ENCODE results near the gene WDR38.
"Not testable (repeated sequence)": the region's sequence is repeated elsewhere in the genome, so short reads cannot be mapped to it uniquely, and the experiment has no call there.

Gene WDR38

DNA sequence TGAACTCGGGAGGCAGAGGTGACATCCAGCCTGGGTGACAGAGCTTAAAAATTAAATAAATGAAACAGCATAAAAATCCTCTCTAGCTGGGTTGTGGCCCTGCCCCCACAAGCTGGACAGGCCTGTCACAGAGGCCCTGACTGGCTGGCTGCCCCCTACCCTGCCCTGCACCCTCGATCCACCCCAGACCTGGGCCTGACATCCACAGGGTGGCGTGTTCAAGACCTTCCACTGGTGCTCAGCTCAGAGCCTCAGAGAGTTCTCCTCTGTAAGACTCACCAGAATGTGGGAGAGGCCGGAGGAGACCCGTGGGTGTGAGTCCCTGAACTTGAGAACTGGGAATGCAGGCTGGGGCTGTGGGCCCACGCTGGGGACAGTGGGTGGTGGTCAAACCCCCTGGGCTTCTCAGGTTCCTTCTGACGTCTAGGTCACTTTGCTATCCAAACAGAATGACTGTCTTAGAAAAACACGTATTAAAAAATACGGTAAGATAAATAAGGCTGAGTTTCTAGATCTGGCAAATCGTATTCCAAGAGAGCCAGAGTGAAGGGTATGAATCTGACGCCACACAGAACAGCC lies 9.7 kb upstream of the WDR38 start:
- TF ChIP-seq, protein P1, sequence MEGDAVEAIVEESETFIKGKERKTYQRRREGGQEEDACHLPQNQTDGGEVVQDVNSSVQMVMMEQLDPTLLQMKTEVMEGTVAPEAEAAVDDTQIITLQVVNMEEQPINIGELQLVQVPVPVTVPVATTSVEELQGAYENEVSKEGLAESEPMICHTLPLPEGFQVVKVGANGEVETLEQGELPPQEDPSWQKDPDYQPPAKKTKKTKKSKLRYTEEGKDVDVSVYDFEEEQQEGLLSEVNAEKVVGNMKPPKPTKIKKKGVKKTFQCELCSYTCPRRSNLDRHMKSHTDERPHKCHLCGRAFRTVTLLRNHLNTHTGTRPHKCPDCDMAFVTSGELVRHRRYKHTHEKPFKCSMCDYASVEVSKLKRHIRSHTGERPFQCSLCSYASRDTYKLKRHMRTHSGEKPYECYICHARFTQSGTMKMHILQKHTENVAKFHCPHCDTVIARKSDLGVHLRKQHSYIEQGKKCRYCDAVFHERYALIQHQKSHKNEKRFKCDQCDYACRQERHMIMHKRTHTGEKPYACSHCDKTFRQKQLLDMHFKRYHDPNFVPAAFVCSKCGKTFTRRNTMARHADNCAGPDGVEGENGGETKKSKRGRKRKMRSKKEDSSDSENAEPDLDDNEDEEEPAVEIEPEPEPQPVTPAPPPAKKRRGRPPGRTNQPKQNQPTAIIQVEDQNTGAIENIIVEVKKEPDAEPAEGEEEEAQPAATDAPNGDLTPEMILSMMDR (IDR thresholded peaks at IDR 0.05; ENCODE audit: borderline replicate concordance, insufficient read depth, low read depth, low read length) = no peak
- no peak overlapping the region for H3K4me3 ChIP-seq (ENCODE audit: low read depth, low read length)

DNA sequence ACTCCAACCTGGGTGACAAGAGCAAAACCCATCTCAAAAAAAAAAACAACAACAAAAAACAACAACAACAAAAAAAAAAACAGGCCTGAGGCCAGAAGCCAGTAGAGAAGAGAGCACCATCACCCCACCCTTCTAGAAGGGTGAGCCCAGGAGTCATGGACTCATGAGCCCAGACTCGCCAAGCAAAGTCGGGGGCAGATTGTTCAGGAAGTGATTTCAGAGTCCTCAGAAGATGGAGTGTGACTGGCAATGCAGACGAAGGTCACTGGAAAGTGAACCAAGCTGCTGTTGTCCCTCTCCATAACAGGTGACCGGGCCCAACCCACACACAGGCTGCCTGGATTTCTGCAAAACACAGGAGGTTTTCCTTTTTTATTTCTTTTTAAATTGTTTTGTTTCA lies 9.0 kb upstream of the WDR38 start:
- TF ChIP-seq, protein P1 (IDR thresholded peaks at IDR 0.05; ENCODE audit: borderline replicate concordance, insufficient read depth, low read depth, low read length) = no peak
- H3K4me3 ChIP-seq (ENCODE audit: low read depth, low read length) = no peak overlapping the region

DNA sequence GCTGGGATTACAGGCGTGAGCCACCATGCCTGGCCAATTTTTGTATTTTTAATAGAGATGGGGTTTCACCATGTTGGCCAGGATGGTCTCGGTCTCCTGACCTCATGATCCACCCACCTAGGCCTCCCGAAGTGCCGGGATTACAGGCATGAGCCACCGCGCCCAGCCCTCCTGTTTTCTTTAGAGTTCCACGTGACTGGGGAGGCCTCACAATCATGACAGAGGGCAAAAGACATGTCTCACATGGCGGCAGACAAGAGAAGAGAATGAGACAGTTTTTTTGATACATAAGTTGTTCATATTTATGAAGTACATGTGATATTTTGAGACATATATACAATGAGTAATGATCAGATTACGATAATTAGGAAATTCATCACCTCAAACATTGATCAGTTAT lies 6.8 kb upstream of the WDR38 start:
- not testable (repeated sequence) for H3K4me3 ChIP-seq (ENCODE audit: low read depth, low read length)

DNA sequence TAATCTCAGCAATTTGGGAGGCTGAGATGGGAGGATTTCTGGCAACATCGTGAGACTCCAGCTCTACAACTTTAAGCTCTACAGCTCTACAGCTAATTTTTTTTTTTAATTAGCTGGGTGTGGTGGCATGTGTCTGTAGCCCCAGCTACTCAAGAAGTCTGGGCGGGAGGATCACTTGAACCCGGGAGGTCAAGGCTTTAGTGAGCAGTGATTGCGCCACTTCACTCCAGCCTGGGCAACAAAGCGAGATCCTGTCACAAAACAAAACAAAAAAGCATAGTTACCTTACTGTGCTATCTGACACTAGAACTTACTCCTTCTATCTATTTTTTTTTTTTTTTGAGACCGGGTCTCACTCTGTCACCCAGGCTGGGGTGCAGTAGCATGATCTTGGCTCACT lies 6.3 kb upstream of the WDR38 start:
- no peak overlapping the region for H3K4me3 ChIP-seq (ENCODE audit: low read depth, low read length)
- TF ChIP-seq, protein P1 (IDR thresholded peaks at IDR 0.05; ENCODE audit: borderline replicate concordance, insufficient read depth, low read depth, low read length) = no peak

DNA sequence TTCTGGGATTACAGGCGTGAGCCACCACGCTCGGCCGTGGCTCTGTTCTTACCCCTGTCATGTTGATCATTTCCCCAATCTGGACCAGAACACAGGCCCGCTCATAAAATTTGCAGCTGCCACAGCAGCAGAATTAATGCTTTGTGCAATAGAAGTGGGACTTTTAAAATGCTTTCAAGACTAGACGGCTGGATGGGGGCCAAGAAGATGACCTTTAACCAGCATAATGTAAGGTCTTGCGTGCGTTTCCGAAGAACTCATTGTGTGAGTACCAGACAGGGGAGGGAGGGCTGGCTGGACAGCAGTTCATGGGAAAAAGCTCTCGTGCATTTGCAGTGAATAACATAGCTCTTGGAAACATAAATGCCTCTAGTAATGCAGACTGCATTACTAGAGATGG lies 3.5 kb upstream of the WDR38 start:
- no peak overlapping the region for H3K4me3 ChIP-seq (ENCODE audit: low read depth, low read length)
- TF ChIP-seq, protein P1 (IDR thresholded peaks at IDR 0.05; ENCODE audit: borderline replicate concordance, insufficient read depth, low read depth, low read length) = no peak

DNA sequence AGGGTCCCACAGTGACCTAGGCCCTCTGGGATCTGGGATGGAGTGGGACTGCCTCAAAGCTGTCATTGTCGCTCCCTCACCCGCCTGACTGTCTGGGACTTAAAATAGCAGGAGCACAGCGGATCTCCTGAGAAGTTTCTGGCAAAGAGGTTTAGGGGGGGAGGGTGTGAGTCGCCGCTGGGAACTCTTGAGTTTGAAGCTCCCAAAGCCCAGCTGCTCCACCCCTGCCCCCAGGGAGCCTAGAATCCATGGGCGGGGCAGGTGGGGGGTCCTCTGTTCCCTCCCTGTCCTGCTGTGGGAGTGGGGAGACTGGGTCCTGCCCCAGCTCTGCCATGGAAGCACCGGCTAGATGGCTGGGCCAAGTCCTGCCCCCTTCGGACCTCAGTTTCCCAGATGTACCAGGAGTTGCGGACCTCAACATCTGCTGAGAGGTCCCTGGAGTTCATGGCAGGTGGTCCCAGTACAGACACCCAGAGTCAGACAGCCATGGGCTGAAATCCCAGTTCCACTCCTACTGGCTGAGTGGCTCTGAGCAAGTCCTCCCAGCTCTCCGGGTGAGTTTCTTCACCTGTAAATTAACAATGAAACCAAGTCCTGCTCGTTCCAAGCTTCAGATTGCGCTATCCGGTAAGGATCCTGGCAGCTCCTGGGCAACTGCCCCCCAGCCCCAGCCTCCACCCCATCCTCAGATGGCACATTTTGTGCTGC lies 985 bp upstream of the WDR38 start:
- TF ChIP-seq, protein P1 (IDR thresholded peaks at IDR 0.05; ENCODE audit: borderline replicate concordance, insufficient read depth, low read depth, low read length) = no peak
- H3K4me3 ChIP-seq (ENCODE audit: low read depth, low read length) = no peak overlapping the region

DNA sequence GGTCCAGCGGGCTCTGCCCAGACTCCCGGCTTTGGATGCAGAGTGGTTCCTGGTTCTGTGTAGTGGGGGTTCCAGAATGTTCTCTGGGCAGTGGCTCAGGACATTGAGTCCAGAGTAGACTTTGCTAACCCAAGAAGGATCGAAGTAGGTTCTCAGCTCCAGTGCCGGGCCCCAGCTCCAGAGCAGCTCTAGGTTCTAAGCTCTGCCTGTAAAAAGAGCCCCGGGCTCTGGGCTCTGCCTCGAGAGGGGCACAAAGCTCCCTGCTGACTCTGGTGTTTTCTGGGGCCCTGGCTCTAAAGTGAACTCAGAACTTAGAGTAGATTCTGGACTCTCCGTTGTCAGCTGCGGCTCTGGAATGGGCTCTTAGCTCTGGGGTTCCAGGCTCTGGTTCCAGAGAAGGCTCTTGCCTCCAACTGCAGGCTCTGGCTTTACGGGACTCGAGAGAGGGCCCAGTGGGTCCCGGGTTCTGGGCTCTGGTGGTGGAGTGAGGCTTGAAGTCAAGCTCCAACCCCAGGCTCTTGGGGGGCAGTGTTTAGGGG lies 414 bp downstream of the WDR38 start:
- no peak overlapping the region for H3K4me3 ChIP-seq (ENCODE audit: low read depth, low read length)
- TF ChIP-seq, protein P1 (IDR thresholded peaks at IDR 0.05; ENCODE audit: borderline replicate concordance, insufficient read depth, low read depth, low read length) = no peak

All from GM12875 (cell line).